RWPE2 (cell line): ENCODE measurements around the gene ECSIT.

Experiments used
- ATAC-seq: fragments of 200-7000 bp; cut with Tn5 transposase; 3 replicates; pipeline ENCODE4 v1.9.1; 2021; ENCODE audit warnings: low read depth
- DNase-seq: peaks from one replicate; pipeline ENCODE4 v3.0.0-alpha.2; 2020; ENCODE audit warnings: low spot score
- H3K27ac ChIP-seq: fragments of 450-650 bp; 2 replicates; pipeline ENCODE4 v1.5.1; 2017; ENCODE audit warnings: mild to moderate bottlenecking; ENCODE audit not compliant: poor library complexity, severe bottlenecking
- H3K27me3 ChIP-seq: fragments of 250-450 bp; sonication (Bioruptor Pico); 2 replicates; pipeline ENCODE4 v1.5.1; 2021; ENCODE audit warnings: mild to moderate bottlenecking, moderate library complexity; ENCODE audit not compliant: insufficient read depth, poor library complexity, severe bottlenecking
- H3K36me3 ChIP-seq: fragments of 250-450 bp; sonication (Bioruptor Pico); 2 replicates; pipeline ENCODE4 v1.5.1; 2020; ENCODE audit warnings: low read depth, mild to moderate bottlenecking, moderate library complexity
- H3K4me1 ChIP-seq: fragments of 250-450 bp; sonication (Bioruptor Pico); 2 replicates; pipeline ENCODE4 v1.5.1; 2021; ENCODE audit warnings: mild to moderate bottlenecking, moderate library complexity; ENCODE audit not compliant: insufficient read depth, poor library complexity, severe bottlenecking
- H3K4me3 ChIP-seq: fragments of 250-450 bp; sonication (Bioruptor Pico); 2 replicates; pipeline ENCODE4 v1.5.1; 2021; ENCODE audit warnings: mild to moderate bottlenecking, moderate library complexity; ENCODE audit not compliant: severe bottlenecking
- H3K9me3 ChIP-seq: fragments of 250-450 bp; sonication (Bioruptor Pico); 2 replicates; pipeline ENCODE4 v1.5.1; 2021; ENCODE audit warnings: mild to moderate bottlenecking, moderate library complexity; ENCODE audit not compliant: severe bottlenecking
- TF ChIP-seq, protein P1 (sequence below): fragments of 450-650 bp; IDR thresholded peaks from one replicate; pipeline ENCODE4 v1.5.1; 2017; ENCODE audit warnings: mild to moderate bottlenecking, moderate library complexity; ENCODE audit not compliant: poor library complexity, severe bottlenecking

The ECSIT gene

DNA sequence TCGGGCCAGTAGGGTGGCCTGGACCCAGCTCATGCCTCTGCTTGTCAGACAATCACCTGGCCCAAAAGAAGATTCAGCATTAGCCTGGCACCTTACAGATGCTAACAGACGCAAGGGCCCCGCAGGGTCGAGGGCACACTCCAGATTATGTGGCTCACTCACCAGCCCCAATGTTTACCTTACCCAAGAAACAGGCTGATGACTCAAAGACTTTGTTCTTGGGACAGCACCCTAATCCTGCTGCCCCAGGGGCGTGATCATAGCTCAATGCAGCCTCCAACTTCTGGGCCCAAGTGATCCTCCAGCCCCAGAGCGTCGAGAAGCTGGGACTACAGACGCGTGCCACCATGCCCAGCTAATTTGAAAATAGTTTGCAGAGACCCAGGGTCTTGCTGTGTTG is 9.8 kb downstream of the ECSIT start:
- no peak for DNase-seq
- no peak overlapping the region for H3K27ac ChIP-seq
- peak; percentile 53; the same call in 2 of the 3 replicates for ATAC-seq
- no peak overlapping the region for H3K4me3 ChIP-seq
- H3K27me3 ChIP-seq, result no peaks in the 10 kb centered on the region
- H3K4me1 ChIP-seq, result no peaks in the 10 kb centered on the region
- peaks cover 18% of the 10 kb centered on the region for H3K36me3 ChIP-seq
- TF ChIP-seq, protein P1, sequence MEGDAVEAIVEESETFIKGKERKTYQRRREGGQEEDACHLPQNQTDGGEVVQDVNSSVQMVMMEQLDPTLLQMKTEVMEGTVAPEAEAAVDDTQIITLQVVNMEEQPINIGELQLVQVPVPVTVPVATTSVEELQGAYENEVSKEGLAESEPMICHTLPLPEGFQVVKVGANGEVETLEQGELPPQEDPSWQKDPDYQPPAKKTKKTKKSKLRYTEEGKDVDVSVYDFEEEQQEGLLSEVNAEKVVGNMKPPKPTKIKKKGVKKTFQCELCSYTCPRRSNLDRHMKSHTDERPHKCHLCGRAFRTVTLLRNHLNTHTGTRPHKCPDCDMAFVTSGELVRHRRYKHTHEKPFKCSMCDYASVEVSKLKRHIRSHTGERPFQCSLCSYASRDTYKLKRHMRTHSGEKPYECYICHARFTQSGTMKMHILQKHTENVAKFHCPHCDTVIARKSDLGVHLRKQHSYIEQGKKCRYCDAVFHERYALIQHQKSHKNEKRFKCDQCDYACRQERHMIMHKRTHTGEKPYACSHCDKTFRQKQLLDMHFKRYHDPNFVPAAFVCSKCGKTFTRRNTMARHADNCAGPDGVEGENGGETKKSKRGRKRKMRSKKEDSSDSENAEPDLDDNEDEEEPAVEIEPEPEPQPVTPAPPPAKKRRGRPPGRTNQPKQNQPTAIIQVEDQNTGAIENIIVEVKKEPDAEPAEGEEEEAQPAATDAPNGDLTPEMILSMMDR, result no peak
- no peaks in the 10 kb centered on the region for H3K9me3 ChIP-seq

DNA sequence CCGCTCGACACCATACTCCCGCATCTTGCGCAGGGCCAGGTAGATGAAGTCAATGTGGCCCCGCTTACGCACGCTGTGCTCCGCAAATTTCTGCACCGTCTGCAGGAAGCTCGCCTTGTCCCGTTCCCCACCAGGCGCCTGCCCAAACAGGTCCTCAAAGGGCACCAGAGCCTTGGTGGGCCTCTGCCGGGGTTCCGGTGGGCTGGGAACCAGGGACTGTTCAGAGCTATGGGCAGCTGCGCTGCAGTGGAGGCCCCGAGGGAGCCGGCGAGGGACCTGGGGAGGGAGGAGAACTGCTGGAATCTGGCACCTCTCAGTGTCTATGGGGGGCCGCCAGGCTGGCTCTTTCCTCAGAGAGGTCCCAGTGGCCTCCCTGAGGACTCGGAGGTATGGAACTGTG is 15.0 kb downstream of the ECSIT start:
- H3K36me3 ChIP-seq, result peaks cover 10% of the 10 kb centered on the region
- H3K4me1 ChIP-seq, result no peaks in the 10 kb centered on the region
- TF ChIP-seq, protein P1, result no peak

DNA sequence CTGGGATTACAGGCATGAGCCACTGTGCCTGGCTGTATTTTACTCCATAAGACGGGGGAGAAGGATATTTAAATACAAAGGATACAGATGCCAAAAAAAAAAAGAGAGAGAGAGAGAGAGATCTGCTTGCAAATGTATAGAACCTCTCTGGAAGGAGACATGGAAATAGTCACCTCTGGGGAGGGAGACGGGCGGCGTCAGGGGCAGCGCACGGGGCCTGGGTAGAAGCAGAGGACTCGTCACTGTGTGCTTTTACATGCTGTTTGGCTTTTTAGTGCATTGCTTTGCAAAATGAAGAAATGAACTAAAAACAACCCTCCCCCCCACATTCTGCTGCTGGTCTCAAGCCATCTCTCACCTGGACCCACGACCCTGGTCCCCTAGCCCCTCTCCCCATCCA is 18.5 kb downstream of the ECSIT start:
- Histone ChIP-seq H3K27me3 (no peaks in the 10 kb centered on the region), H3K4me3 (no peak overlapping the region), H3K27ac (no peak overlapping the region), H3K4me1 (no peaks in the 10 kb centered on the region), H3K9me3 (no peaks in the 10 kb centered on the region), H3K36me3 (no peaks in the 10 kb centered on the region)
- ATAC-seq (no peak), DNase-seq (no peak)
- TF ChIP-seq, protein P1, result no peak

More for the DNA sequence above, 15.0 kb downstream of the ECSIT start:
- Histone ChIP-seq H3K27ac (no peak overlapping the region), H3K27me3 (no peaks in the 10 kb centered on the region), H3K9me3 (no peaks in the 10 kb centered on the region), H3K4me3 (no peak overlapping the region)
- ATAC-seq, result no peak
- DNase-seq, result no peak

DNA sequence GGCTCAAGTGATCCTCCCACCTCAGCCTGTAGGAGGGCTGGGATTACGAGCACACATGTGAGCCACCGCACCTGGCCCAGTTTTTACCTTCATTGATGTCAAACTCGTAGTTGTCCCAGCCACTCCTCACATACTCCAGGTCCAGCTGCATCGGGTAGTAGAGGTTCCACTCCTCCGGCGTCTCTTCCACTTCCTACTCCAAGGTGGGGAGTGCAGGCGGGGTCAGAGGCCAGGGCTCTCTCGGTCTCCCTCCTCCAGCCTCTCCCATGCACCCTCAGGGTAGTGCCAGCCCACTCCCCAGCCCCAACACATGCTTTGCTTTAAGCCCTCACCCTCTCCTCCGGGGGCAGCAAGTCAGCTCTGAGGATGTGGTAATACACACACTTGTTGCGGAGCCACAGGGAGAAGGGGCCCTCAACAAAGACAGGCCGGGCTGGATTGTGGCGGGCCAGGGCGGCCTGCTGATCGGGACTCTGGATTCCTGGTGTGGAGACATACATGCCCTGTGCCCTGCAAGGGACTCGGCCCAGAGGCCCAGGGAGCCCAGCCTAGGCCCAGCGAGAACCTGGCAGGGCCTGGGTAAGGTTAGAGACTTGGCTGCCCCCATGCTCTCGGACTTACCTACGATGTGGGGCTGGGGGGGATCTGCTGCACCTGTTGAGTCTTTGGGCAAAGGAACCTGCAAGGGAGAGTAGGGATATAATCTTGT is 21.4 kb downstream of the ECSIT start:
- ATAC-seq (no peak), DNase-seq (no peak)
- H3K9me3 ChIP-seq, result no peaks in the 10 kb centered on the region
- H3K36me3 ChIP-seq, result no peaks in the 10 kb centered on the region
- H3K27ac ChIP-seq, result no peak overlapping the region
- no peak overlapping the region for H3K4me3 ChIP-seq
- no peaks in the 10 kb centered on the region for H3K4me1 ChIP-seq
- TF ChIP-seq, protein P1, result no peak
- H3K27me3 ChIP-seq, result no peaks in the 10 kb centered on the region

DNA sequence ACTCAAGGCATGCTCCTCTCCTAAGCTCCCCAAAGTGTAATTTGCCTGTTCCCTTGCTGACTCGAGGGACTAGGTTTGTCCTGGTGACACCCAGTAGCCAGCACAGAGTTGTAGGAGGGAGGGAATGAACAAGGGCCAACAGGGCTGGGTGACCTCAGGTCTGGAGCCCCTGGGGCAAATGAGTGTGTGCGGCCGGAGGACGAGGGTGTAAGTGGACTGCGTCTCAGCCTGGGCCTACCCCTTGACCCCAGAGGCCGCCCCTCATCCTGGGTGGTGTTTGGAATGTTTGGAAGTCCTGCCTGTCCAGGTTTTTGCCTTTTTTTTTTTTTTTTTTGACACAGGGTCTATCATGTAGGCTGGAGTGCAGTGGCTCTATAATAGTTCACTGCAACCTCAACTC is 22.0 kb downstream of the ECSIT start:
- no peaks in the 10 kb centered on the region for H3K27me3 ChIP-seq
- H3K27ac ChIP-seq, result peak overlapping the region; percentile 68
- TF ChIP-seq, protein P1, result no peak
- H3K4me3 ChIP-seq, result no peak overlapping the region
- DNase-seq (no peak), ATAC-seq (no peak)
- H3K9me3 ChIP-seq, result no peaks in the 10 kb centered on the region
- no peaks in the 10 kb centered on the region for H3K36me3 ChIP-seq
- no peaks in the 10 kb centered on the region for H3K4me1 ChIP-seq
